ENCODE measurements around the gene MBD2. TPM values are rescaled to one million over a fixed set of nuclear protein-coding genes. Genes with fewer than 3 reads are reported as not detected.

MBD2 gene
- total RNA-seq, 1 donor from 2014 or later: 111 TPM

DNA sequence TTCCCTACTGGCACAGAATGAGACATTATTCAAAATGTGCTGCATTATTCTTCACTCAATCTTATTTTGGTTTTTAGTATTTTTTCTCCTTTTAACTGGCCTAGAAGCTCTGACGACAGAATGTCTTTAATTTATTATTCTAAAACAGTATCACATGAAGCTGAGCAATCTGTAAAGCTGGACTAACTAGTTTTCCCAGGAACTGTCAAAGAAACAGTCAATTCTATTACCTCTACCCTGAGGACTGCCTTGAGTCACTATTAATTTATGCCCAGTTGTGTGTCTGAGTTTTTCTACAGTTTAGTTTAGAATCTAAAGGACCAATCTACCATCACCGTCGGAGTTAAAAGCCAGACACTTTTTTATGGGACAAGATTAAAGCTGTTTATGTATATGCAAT, 31.6 kb downstream of the MBD2 start:
- TF ChIP-seq, protein P1, sequence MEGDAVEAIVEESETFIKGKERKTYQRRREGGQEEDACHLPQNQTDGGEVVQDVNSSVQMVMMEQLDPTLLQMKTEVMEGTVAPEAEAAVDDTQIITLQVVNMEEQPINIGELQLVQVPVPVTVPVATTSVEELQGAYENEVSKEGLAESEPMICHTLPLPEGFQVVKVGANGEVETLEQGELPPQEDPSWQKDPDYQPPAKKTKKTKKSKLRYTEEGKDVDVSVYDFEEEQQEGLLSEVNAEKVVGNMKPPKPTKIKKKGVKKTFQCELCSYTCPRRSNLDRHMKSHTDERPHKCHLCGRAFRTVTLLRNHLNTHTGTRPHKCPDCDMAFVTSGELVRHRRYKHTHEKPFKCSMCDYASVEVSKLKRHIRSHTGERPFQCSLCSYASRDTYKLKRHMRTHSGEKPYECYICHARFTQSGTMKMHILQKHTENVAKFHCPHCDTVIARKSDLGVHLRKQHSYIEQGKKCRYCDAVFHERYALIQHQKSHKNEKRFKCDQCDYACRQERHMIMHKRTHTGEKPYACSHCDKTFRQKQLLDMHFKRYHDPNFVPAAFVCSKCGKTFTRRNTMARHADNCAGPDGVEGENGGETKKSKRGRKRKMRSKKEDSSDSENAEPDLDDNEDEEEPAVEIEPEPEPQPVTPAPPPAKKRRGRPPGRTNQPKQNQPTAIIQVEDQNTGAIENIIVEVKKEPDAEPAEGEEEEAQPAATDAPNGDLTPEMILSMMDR (IDR thresholded peaks at IDR 0.05): no peak
- Histone ChIP-seq H3K4me1 (no peaks in the 10 kb centered on the region), H3K36me3 (peaks cover 4 to 5% of the 10 kb centered on the region in 2 donors), H3K9me3 (no peaks in the 10 kb centered on the region), H3K4me3 (no peak overlapping the region), H3K27ac (no peak overlapping the region), H3K27me3 (no peaks in the 10 kb centered on the region)
- DNase-seq (ENCODE audit: low spot score in 2 of 2): no peak
- intact Hi-C loops (cut with DNase I): no loop called here

DNA sequence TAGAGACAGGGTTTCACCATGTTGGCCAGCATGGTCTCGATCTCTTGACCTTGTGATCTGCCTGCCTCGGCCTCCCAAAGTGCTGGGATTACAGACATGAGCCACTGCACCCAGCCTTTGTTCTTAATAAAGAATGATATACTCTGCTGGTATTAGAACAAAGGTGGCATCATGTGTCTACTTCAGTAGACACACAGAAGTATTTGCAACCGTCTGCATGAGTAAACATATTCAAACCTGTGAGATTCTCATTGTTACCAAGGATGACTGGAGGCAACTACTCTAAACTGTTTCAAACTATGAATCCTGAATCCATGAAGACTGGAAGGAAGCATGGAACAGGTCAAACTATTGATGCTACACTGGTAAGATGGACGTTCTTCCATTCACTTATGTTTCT, 32.1 kb downstream of the MBD2 start:
- Histone ChIP-seq H3K4me1 (no peaks in the 10 kb centered on the region), H3K9me3 (no peaks in the 10 kb centered on the region), H3K27me3 (no peaks in the 10 kb centered on the region), H3K27ac (no peak overlapping the region), H3K4me3 (no peak overlapping the region), H3K36me3 (peaks cover 7 to 8% of the 10 kb centered on the region in 2 donors)
- no peak for DNase-seq (ENCODE audit: low spot score in 2 of 2)
- intact Hi-C loops (cut with DNase I): no loop called here
- TF ChIP-seq, protein P1 (IDR thresholded peaks at IDR 0.05): no peak

DNA sequence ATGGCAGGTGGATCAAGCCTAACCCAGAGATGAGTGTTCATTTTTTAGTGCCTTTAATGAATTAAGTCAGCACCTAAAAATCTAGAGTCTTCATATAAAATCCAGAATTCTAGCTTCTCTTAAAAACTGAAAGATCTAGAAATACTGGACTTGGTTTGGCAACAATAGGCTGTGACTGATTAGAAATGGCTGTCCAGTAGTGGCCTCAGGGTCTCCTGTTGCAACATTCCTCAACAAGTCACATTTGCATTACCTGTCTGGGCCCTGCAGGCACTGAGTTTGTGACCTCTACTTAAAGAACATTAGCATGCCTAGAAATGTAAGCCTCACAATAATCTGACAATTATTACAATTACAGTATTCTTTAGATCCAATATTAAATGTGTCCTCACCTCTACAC, 33.1 kb downstream of the MBD2 start:
- Histone ChIP-seq H3K36me3 (peaks cover 8 to 9% of the 10 kb centered on the region in 2 donors), H3K4me3 (no peak overlapping the region), H3K27ac (no peak overlapping the region), H3K4me1 (no peaks in the 10 kb centered on the region), H3K27me3 (no peaks in the 10 kb centered on the region), H3K9me3 (no peaks in the 10 kb centered on the region)
- TF ChIP-seq, protein P1 (IDR thresholded peaks at IDR 0.05): no peak
- intact Hi-C loops (cut with DNase I): no loop called here
- no peak for DNase-seq (ENCODE audit: low spot score in 2 of 2)

DNA sequence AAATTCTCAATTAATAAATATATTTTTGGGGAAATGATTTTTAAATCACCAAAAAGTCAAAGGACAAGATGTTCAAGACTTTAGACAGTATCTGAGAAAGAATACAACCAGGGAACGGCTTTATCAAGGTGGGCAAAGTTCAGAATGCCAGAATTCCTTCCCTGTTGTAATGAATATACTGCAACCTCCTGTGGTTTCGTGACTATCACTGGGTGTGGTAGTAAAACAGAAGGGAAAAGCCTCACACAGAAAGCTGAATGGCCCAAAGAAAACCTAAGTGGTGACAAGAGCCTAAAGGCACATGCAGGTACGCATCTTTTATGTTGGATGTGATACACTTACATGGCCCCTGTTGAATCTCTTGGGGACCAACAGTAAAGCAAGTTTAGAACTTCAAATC, 37.1 kb downstream of the MBD2 start:
- TF ChIP-seq, protein P1 (IDR thresholded peaks at IDR 0.05): no peak
- intact Hi-C loops (cut with DNase I): no loop called here
- no peaks in the 10 kb centered on the region for H3K9me3 ChIP-seq

DNA sequence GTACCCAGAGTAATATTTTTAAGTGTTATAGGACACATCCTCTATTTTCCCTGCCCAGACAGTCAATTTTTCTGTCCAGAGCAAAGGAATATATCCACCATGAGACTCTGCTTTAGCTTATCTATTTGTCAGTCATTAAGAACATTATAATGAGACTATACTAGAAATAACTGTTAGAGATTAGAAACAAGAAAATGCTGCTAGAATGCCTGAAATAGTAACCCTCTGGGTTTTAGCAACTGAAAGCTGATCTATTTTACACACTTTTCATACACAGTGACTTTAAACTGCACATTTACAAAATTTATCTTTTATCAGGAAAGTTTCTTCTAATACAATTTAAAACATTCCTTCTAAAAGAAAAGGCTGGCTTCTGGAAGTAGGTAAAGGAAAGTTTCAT, 39.6 kb downstream of the MBD2 start:
- Histone ChIP-seq H3K4me3 (no peak overlapping the region), H3K27ac (no peak overlapping the region), H3K36me3 (peaks cover 8 to 24% of the 10 kb centered on the region in 2 donors), H3K27me3 (no peaks in the 10 kb centered on the region), H3K4me1 (no peaks in the 10 kb centered on the region), H3K9me3 (no peaks in the 10 kb centered on the region)
- intact Hi-C loops (cut with DNase I): no loop called here
- DNase-seq (ENCODE audit: low spot score in 2 of 2): no peak
- TF ChIP-seq, protein P1 (IDR thresholded peaks at IDR 0.05): no peak

More for the DNA sequence above, 37.1 kb downstream of the MBD2 start:
- peaks cover 8 to 18% of the 10 kb centered on the region in 2 donors for H3K36me3 ChIP-seq
- no peaks in the 10 kb centered on the region for H3K4me1 ChIP-seq
- no peak overlapping the region for H3K4me3 ChIP-seq
- H3K27me3 ChIP-seq: no peaks in the 10 kb centered on the region
- no peak overlapping the region for H3K27ac ChIP-seq
- DNase-seq (ENCODE audit: low spot score in 2 of 2): no peak

DNA sequence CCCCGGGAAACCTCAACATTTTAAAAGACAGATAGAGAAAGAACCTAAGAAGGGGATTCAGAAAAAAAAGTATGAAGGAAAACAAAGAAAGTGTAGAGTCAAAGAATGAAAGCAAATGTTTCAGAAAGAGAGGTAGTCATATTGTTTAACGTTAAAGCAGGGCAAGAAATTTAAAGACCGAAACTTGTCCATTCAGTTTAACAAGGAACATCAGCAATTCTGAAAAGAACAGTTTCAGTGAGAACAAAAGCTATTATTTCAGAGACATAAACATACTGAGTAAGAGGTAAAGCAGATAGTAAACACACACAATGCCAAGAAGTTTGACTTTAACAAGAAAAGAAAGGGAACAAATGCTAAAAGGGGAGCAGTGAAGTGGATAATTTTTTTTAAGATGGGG, 41.1 kb downstream of the MBD2 start:
- H3K9me3 ChIP-seq: no peaks in the 10 kb centered on the region
- TF ChIP-seq, protein P1 (IDR thresholded peaks at IDR 0.05): no peak
- no peaks in the 10 kb centered on the region for H3K4me1 ChIP-seq
- intact Hi-C loops (cut with DNase I): no loop called here
- no peak overlapping the region for H3K4me3 ChIP-seq
- no peak for DNase-seq (ENCODE audit: low spot score in 2 of 2)
- no peak overlapping the region for H3K27ac ChIP-seq
- H3K36me3 ChIP-seq: peaks cover 8 to 24% of the 10 kb centered on the region in 2 donors
- no peaks in the 10 kb centered on the region for H3K27me3 ChIP-seq

Measured in ascending aorta (tissue), 2 donors.